ENCODE data around the gene LYST.
A peak's percentile ranks its signal among the peaks of the same experiment; 100 is the strongest.

LYST gene

DNA sequence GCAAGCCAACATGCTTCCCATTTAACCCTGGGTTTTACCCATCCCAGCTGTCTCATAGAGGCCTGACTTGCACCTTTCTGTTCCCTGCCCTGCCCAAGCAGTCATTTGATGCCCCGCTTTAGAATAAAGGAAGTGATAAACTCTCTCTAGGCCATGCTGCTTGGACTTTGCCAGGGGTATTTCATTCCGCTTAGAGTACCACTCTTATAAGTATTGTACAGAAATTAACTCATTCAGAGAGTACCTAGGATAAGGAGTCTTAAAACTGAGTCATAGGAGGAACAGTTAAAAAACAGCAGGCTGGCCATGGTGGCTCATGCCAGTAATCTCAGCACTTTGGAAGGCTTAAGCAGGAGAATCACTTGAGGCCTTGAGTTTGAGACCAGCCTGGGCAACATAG lies 21.0 kb upstream of the LYST start:
- ATAC-seq = peak; percentile 29 to 30

DNA sequence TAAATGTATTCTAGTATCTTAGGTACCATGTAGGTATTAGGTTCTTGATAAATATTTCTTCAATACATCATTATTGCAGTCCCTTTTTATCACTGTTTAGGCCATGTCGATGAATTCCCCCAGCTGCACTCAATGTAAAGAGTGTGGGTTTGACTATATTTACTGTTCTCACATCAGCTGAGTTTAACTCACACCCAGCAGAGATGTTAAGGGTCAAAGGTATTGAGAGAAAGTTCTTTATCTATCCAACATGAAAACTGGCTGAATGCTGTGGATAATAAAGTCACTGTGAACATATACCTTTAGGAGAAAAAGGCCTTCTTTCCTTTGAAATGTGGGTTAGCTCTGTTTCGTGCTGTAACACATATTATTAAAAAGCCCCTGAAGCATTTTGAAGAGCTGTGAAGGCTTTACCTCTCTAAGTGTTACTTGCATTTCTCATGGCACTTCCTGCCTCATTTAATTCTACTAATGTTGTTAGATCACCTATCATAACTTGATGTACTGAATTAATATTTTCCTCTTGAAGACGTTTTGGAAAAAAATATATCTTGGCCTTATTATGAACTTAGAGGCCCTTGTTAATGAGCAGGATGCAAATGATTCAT lies 19.1 kb upstream of the LYST start:
- ATAC-seq = no peak

- ATAC-seq = no peak
Measured at GRCh38 chr1:235883261-235883927, 16.7 kb upstream of the LYST start.

- ATAC-seq = no peak
Measured at GRCh38 chr1:235882816-235883215, 16.1 kb upstream of the LYST start.

- no peak for ATAC-seq
Measured at GRCh38 chr1:235881930-235882700, 15.4 kb upstream of the LYST start.

DNA sequence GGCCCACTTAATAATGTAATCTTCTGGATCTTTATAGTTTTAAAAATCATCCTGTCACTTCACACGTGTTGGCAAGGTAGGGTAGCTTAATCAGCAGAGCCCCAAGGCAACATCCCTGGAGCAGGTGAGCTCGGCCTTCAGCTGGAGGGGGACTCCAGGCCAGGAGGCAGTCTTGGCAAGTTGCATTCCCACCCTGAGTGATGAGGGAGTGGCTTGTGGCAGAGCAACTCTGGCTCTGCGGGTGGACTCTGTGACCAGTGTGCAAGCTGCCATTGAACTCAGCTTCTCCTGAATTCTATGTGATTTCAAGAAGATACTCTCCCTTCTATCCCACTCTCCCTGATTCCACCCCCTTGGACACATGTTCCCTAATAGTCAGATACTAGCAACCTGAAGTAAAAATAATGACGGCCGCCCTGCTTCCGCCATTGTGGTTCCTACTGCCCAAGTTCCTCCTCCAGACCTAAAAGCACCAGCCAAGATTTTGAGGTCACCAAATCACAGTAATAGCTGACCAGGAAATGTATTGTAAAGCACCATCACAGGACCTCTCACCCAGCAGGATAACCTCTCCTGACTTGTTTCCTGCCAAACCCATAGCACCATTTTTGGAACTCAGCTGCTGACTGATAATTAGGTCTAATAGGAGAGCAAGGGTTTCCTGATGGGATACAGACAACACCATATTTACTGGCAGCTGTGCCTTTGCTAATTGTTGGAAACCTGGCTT lies 11.5 kb upstream of the LYST start:
- no peak for ATAC-seq

- ATAC-seq = peak; percentile 62 to 66
Measured at GRCh38 chr1:235876402-235876841, 9.7 kb upstream of the LYST start.

- ATAC-seq = no peak
Measured at GRCh38 chr1:235875036-235875597, 8.4 kb upstream of the LYST start.

GRCh38 chr1:235874261-235874660 lies 7.6 kb upstream of the LYST start:
- no peak for ATAC-seq

GRCh38 chr1:235873571-235873970 lies 6.9 kb upstream of the LYST start:
- ATAC-seq = no peak

DNA sequence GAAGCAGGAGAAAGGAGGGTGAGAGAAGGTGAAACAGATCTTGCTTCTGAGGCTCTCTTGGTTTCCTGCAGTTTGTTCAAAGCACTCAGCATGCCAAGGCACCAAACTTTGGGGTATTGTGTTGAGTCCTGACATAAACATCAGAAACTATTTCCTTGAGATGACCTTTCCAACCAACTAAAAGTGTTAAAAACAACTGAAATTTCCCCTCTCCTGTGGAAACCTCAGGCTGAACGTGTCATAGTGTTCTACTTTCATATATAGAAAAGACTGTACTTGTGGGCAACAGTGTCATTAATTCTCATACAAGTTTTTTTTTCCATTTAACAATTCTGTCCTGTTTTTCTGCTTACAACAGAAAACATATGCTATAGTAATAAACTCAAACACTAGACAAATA lies 6.3 kb upstream of the LYST start:
- peak; percentile 62 to 65 for ATAC-seq

DNA sequence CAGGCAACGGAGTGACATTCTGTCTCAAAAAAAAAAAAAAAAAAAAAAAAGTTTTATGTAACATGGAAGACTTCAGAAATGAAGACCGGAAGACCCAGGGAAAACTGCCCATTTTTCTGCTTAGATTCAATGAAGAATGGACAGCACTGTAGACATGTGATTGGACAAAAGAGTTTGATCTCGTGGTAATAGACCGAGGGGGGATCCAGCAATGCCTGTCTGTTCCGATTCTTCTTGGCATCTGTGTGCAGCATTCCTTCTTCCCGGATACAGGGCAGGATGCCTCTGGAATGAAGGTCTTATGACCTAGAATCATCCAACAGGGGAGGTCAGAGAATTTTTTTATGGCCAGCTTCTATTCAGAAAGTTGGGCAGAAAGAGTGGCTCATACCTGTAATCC lies 5.6 kb upstream of the LYST start:
- no peak for ATAC-seq

GRCh38 chr1:235867903-235868469 lies 1.3 kb upstream of the LYST start:
- ATAC-seq = peak; percentile 30 to 52

DNA sequence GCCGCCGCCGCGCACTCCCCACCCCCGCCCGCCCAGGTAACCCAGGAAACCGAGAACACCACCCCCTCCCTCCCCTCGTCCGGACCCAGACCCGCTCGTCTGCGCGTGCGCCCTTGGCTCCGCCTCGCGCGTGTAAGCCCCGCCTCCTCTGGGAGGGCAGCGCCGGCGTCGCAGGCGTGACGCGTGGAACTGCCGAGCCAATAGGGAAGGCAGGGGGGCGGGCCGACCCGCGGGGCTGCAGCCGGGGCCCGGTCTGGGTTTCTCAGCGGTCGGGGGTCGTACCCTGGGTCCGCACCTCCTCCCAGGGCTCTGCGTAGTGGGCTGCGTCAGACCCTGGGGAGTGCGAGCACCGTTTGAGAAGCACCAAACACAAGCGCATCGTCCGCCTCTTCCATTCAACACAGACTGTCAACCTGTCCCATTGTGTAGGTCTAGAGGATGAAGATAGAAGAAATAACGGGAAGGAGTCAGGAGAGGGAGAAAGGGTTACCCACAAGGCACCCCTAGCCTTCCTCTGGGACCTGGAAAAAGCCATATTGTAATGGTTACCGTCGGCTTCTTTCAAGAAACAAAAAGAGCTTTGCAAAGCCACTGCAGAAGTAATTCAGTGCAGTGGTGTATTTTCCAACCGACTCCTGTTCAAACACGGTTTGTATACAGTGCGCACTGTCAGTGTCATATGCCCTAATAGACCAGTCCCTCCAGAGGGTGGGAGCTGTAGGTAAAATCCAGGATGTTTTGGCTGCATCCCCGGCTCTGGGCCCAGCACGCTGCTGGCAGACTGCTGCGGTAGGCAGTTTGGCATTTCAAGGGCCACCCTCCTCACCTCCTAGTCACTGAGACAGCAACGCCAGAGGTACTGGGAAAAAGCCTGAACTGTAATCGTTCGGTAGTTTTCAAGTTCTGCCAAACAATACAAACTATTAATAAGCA lies 473 bp upstream of the LYST start:
- ATAC-seq = peak; percentile 63 to 68

GRCh38 chr1:235865565-235866204 lies 1.0 kb downstream of the LYST start:
- no peak for ATAC-seq

DNA sequence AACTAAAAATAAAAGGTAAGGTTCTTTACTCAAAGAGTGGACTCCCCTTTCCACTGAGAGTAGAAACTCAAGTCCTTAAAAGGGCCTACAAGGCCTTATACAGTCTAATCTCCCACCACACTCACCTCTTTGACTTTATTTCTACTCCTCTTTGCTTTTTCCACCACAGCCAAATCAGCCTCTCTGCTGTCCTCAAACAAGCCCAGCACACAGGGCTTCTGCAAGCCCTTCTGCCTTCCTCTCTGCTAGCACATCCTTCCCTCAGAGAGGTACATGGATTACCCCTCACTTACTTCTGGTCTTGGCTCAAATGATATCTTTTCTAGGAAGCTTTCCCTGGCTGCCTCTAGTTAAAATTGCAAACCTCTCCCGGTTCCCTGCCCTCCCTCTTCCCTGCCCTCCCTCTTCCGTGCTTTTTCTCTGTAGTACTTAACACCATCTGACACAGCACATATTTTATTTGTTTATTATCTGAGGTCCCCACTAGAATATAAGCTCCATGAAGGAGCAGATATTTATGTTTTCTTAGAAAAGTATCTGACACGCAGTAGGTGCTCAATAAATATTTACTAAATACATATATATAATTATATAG lies 1.7 kb downstream of the LYST start:
- no peak for ATAC-seq

DNA sequence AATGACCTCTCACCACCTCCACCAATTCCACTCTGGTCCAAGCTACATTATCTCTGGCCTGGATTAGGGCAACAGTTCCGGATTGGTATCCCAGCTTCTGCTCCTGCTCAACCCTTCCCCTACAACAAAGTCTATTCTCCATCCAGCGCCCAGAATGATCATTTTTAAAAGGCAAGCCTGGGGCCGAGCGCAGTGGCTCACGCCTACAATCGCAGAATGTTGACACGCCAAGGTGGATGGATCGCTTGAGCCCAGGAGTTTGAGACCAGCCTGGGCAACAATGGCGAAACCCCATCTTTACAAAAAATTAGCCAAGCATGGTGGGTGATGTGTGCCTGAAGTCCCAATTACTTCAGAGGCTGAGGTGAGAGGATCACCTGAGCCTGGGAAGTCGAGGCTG lies 2.2 kb downstream of the LYST start:
- no peak for ATAC-seq

GRCh38 chr1:235863699-235864093 lies 3.0 kb downstream of the LYST start:
- ATAC-seq = no peak

GRCh38 chr1:235861857-235862256 lies 4.8 kb downstream of the LYST start:
- no peak for ATAC-seq

DNA sequence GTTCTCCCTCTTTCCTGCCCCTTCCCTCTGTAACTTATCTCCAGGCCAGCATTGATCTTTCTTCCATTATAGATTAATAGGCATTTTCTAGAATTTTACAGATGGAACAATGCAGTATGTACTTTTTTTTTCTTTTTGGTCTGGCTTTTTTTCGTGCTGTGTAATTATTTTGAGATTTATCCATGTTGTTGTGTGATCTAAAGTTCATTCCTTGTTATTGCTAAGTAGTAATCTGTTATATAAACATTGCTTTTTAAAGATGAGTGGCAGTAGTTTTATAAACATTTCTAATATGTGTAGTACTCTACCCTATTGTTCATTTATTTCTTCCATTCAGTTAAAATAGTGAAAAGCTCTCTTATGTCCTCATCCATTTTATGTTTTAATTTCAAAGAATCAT lies 5.9 kb downstream of the LYST start:
- ATAC-seq = no peak
